Colonic mucosa (tissue), 4 donors: Measurements from ENCODE around the gene OCIAD2. TPM values are rescaled to one million over a fixed set of nuclear protein-coding genes. Genes with fewer than 3 reads are reported as not detected.
"Not testable (repeated sequence)": the region's sequence is repeated elsewhere in the genome, so short reads cannot be mapped to it uniquely, and the experiment has no call there.

Experiments used
- DNase-seq: peaks from one replicate; pipeline ENCODE4 v3.0.0-alpha.2; 2020
- H3K27ac ChIP-seq: fragments of 200-600 bp; one replicate; pipeline ENCODE4 v1.8.0; 2021
- H3K27me3 ChIP-seq: fragments of 200-600 bp; one replicate; pipeline ENCODE4 v1.8.0; 2021
- H3K36me3 ChIP-seq: fragments of 200-600 bp; one replicate; pipeline ENCODE4 v1.8.0; 2021
- H3K4me1 ChIP-seq: fragments of 200-600 bp; one replicate; pipeline ENCODE4 v1.8.0; 2021; ENCODE audit warnings: mild to moderate bottlenecking
- H3K4me3 ChIP-seq: fragments of 200-600 bp; one replicate; pipeline ENCODE4 v1.8.0; 2021
- H3K9ac ChIP-seq, 2 donors: one replicate each; pipeline ENCODE4 v1.7.0; 2013; ENCODE audit warnings: control low read depth in 2 of 2, low read depth in 2 of 2, low read length in 2 of 2
- H3K9me3 ChIP-seq: fragments of 200-600 bp; one replicate; pipeline ENCODE4 v1.8.0; 2021
- intact Hi-C: fragments of 100-400 bp; cut with DNase I; formaldehyde crosslinking; loops from one replicate; pipeline ENCODE4 v1.14.1; 2022
- total RNA-seq, 2 donors: library from RNA; stranded (reverse); fragmentation: NEBNext Ultra II Directional in 1 of 2; extraction: Animal tissue kit (Norgen Biotek cat#: 25700) in 1 of 2; gene quantifications; one replicate each; pipeline ENCODE4 v1.2.1, GENCODE V29; 2021
- TF ChIP-seq, protein P1 (sequence below): fragments of 200-600 bp; IDR thresholded peaks from one replicate; pipeline ENCODE4 v1.8.0; 2022; ENCODE audit warnings: antibody characterized with exemption, mild to moderate bottlenecking
- donor health status: healthy.
- donor health status: DM: no; HTN: no; CAD: no.
- donor health status: DM: no; HTN: no; CAD: no.

The OCIAD2 gene
- total RNA-seq, 2 donors from 2014 or later, result 55.7 to 124 TPM

DNA sequence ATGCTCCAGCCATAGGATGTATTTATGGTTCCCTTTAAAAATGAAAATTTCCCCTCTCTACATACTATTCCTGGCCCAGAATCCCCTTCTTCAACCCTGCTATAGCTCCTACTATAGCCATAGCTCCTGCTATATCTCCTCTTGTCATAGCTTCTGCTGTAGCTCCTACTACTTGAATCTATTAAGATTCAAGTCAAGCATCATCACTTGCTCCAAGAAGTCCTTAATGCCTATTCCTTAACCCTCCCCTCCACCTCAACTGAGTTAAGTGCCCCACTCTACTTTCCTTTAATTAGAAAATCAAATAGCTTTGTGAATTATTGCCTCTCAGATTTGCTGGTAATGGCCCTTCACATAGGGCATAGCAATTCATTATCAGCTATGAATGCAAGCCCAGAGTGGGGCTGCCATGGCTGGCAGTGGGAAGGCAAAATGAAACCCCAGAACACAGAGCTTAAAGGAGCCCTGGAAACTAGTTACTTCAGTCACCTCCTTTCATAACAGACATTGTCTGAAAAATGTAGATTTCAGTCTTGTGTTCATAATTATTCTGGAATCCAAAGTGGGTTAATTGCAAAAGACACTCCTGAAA is 15.4 kb downstream of the OCIAD2 start:
- H3K27ac ChIP-seq, result no peak overlapping the region
- intact Hi-C loops, result no loop called here
- no peak overlapping the region for H3K9ac ChIP-seq
- TF ChIP-seq, protein P1, sequence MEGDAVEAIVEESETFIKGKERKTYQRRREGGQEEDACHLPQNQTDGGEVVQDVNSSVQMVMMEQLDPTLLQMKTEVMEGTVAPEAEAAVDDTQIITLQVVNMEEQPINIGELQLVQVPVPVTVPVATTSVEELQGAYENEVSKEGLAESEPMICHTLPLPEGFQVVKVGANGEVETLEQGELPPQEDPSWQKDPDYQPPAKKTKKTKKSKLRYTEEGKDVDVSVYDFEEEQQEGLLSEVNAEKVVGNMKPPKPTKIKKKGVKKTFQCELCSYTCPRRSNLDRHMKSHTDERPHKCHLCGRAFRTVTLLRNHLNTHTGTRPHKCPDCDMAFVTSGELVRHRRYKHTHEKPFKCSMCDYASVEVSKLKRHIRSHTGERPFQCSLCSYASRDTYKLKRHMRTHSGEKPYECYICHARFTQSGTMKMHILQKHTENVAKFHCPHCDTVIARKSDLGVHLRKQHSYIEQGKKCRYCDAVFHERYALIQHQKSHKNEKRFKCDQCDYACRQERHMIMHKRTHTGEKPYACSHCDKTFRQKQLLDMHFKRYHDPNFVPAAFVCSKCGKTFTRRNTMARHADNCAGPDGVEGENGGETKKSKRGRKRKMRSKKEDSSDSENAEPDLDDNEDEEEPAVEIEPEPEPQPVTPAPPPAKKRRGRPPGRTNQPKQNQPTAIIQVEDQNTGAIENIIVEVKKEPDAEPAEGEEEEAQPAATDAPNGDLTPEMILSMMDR, result no peak
- H3K4me1 ChIP-seq, result no peaks in the 10 kb centered on the region
- no peak overlapping the region for H3K4me3 ChIP-seq
- H3K36me3 ChIP-seq, result no peaks in the 10 kb centered on the region
- no peaks in the 10 kb centered on the region for H3K27me3 ChIP-seq
- no peaks in the 10 kb centered on the region for H3K9me3 ChIP-seq
- no peak for DNase-seq

DNA sequence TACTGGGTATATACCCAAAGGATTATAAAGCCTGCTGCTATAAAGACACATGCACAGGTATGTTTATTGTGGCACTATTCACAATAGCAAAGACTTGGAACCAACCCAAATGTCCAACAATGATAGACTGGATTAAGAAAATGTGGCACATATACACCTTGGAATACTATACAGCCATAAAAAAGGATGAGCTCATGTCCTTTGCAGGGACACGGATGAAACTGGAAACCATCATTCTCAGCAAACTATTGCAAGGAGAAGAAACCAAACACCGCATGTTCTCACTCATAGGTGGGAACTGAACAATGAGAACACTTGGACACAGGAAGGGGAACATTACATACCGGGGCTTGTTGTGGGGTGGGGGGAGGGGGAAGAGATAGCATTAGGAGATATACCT is 16.8 kb downstream of the OCIAD2 start:
- H3K4me3 ChIP-seq, H3K27ac ChIP-seq, DNase-seq, H3K9me3 ChIP-seq, intact Hi-C loops, H3K27me3 ChIP-seq, H3K36me3 ChIP-seq, H3K9ac ChIP-seq, H3K4me1 ChIP-seq: not testable (repeated sequence)

DNA sequence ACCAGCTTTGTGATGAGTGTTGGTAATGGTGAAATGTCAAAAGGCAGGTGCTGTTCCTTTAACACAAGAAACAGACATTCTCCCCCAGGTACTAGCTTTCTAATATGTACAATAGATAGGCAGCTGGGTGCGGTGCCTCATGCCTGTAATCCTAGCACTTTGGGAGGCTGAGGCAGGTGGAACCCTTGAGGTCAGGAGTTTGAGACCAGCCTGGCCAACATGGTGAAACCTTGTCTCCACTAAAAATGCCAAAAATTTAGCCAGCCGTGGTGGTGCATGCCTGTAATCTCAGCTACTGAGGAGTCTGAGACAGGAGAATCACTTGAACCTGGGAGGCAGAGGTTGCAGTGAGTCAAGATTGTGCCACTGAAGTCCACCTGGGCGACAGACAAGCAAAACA is 24.9 kb downstream of the OCIAD2 start:
- DNase-seq, H3K9me3 ChIP-seq, H3K27me3 ChIP-seq, H3K36me3 ChIP-seq, intact Hi-C loops, H3K9ac ChIP-seq, H3K4me1 ChIP-seq, H3K27ac ChIP-seq, H3K4me3 ChIP-seq: not testable (repeated sequence)

DNA sequence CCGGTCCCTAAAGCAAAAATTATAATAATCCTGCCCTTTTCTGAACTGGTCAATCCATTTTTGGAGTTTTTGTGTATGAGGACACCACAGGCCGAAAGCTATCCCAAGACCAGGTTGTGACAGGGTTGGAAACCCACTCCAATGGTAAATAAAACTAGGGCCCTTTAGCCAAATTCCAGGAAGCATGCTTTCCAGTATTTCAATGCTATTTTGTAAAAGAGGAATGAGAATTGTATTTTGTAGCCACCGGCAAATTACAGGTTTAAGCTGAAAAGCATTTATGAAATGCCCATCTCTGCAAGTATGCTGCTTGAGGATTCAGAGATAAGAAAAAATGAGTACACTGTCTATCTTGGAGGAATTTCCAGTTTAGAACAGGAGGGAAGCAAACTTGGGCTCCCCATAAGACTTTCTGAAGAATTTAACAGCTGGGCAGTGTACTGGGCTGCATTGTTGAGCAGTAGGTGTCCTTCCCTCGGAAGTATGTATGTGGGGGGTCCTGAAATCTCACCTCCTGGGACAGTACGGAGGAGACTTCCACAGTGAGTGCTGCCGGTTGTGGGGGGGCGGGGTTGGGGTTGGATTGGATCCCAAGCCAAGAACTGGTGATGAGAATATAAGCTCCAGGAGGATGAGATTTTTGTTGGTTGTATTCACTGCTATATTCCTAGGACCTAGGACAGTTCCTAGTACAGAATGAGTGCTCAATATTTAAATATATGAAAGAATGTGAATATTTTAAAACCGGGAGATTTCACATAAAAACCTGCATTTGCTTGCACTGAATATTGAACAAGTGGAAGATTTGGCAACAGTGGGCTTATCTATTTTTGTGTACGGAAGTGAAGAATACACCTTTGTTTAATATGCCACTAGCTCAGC is 26.8 kb downstream of the OCIAD2 start:
- H3K27ac ChIP-seq, result no peak overlapping the region
- H3K9ac ChIP-seq, result no peak overlapping the region
- intact Hi-C loops, result no loop called here
- H3K36me3 ChIP-seq, result no peaks in the 10 kb centered on the region
- no peaks in the 10 kb centered on the region for H3K4me1 ChIP-seq
- no peak for DNase-seq
- TF ChIP-seq, protein P1, result no peak
- H3K4me3 ChIP-seq, result no peak overlapping the region
- H3K9me3 ChIP-seq, result no peaks in the 10 kb centered on the region
- H3K27me3 ChIP-seq, result no peaks in the 10 kb centered on the region

DNA sequence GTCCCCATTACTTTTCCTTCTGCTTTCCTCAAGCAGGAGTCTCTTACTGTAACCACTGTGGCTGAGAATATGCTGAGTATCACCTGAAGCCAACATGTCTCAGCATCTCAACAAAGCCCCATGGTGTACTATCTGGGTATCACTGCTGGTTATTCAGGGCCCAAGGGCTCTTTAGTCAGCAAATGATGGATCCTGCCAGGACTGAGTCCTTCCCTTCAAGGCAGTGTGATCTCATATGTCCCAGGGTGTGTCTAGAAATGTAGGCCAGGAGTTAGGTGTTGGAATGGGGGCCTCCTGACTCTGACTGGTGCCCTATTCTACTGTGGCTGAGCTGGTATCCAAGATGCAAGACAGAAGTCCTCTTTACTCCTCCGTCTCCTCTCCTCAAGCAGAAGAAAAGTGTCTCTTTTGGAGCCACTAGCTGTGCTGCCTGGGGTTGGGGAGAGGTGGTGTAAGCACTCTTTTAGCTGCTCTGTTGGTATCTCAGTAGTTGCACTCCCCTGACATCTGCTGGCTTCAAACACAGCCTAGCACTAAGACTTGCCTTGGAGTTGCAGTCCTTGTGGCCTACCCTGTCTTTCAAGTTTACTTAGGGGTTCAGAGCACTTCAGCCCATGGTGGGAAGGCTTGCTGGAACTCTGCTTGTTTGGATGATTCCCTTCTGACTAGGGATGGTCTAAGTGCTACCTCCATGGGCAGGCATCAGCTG is 28.6 kb downstream of the OCIAD2 start:
- Histone ChIP-seq H3K36me3 (no peaks in the 10 kb centered on the region), H3K27ac (no peak overlapping the region), H3K9me3 (no peaks in the 10 kb centered on the region), H3K4me1 (no peaks in the 10 kb centered on the region), H3K4me3 (no peak overlapping the region), H3K27me3 (no peaks in the 10 kb centered on the region), H3K9ac (no peak overlapping the region)
- intact Hi-C loops, result no loop called here
- TF ChIP-seq, protein P1, result no peak
- DNase-seq, result no peak

DNA sequence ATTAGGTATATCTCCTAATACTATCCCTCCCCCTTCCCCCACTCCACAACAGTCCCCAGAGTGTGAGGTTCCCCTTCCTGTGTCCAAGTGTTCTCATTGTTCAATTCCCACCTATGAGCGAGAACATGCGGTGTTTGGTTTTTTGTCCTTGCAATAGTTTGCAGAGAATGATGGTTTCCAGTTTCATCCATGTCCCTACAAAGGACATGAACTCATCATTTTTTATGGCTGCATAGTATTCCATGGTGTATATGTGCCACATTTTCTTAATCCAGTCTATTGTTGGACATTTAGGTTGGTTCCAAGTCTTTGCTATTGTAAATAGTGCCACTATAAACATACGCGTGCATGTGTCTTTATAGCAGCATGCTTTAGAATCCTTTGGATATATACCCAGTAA is 41.9 kb downstream of the OCIAD2 start:
- H3K9me3 ChIP-seq, H3K4me3 ChIP-seq, intact Hi-C loops, H3K27me3 ChIP-seq, H3K27ac ChIP-seq, H3K36me3 ChIP-seq, H3K4me1 ChIP-seq, DNase-seq, H3K9ac ChIP-seq: not testable (repeated sequence)
